Measurements from ENCODE around the gene NXNL1. TPM values are rescaled to one million over a fixed set of nuclear protein-coding genes. Genes with fewer than 3 reads are reported as not detected.
"Not testable (repeated sequence)": the region's sequence is repeated elsewhere in the genome, so short reads cannot be mapped to it uniquely, and the experiment has no call there.

The NXNL1 gene, protein sequence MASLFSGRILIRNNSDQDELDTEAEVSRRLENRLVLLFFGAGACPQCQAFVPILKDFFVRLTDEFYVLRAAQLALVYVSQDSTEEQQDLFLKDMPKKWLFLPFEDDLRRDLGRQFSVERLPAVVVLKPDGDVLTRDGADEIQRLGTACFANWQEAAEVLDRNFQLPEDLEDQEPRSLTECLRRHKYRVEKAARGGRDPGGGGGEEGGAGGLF
- total RNA-seq = not detected
- polyA plus RNA-seq (2013, experiment 1 of 2) = not detected
- not detected for polyA plus RNA-seq (2013, experiment 2 of 2)
- total RNA-seq = 0 reads per million in 172 experiments

DNA sequence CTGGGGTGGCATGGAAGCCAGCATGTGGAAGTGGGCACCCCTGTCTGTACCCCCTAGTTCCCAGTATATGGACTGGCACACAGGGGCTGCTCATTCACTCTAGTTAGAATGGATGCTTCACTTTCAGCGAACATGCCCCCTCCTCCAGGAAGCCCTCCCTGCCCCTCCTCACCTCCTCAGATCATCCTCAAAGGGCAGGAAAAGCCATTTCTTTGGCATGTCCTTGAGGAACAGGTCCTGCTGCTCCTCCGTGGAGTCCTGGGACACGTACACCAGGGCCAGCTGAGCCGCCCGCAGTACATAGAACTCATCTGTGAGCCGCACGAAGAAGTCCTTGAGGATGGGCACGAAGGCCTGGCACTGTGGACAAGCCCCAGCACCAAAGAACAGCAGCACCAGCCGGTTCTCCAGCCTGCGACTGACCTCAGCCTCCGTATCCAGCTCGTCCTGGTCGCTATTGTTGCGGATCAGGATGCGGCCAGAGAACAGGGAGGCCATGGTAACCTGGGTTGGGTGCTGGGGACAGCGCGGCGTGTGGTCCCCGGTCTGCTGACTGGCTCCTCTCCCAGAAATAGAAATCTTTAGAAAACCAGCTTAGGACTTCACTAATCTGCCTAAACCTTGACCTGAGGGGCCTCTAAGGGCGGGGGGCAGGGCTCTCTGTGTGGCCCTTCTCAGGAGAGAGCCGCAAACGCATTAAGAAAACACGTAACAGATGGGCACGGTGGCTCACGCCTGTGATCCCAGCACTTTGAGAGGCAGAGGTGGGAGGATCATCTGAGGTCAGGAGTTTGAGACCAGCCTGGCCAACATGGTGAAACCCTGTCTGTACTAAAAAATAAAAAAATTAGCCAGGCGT, at the start of gene NXNL1:
Gene NXNL1, minus strand, starts transcription at position 555 of the 859 bp plus-strand sequence. Its CDS starts 57 bp downstream, at position 498.
- Mint-ChIP-seq H3K27ac (no peak within 1 kb of the TSS), H3K9me3 (no peaks in the 10 kb centered on the region), H3K27me3 (peaks cover 34% of the 10 kb centered on the region), H3K4me1 (ENCODE audit: low read depth) (peaks cover 4% of the 10 kb centered on the region), H3K4me3 (no peak within 1 kb of the TSS), H3K36me3 (ENCODE audit: low read depth) (no peaks in the 10 kb centered on the region)
- intact Hi-C loops (cut with DNase I, micrococcal nuclease) = no loop called here
- peaks cover 0 to 3% of the 10 kb centered on the region in 2 experiments for H3K9me3 ChIP-seq (ENCODE audit: control insufficient read depth in 1 of 2, insufficient read depth in 1 of 2, low read length in 2 of 2)
- H3K4me1 ChIP-seq (ENCODE audit: insufficient read depth, low read length) = peaks cover 4% of the 10 kb centered on the region
- TF ChIP-seq CTCF (IDR thresholded peaks at IDR 0.05) = no peak
- ATAC-seq (ENCODE audit: poor library complexity) (no peak), DNase-seq (no peak)
- ChIA-PET CTCF (no interaction called here), POLR2A (no interaction called here)
- H3K36me3 ChIP-seq (ENCODE audit: insufficient read depth, low read length) = no peaks in the 10 kb centered on the region
- H3K27me3 ChIP-seq (ENCODE audit: control insufficient read depth in 1 of 2, insufficient read depth in 2 of 2, low read length in 2 of 2) = peaks cover 20 to 28% of the 10 kb centered on the region in 2 experiments
- H3K27ac ChIP-seq (ENCODE audit: low read depth in 1 of 2, low read length in 2 of 2) = no peak within 1 kb of the TSS
- no peak within 1 kb of the TSS for H3K4me3 ChIP-seq (ENCODE audit: low read length)

GRCh38 chr19:17508558-17508933, 47.8 kb upstream of the NXNL1 start:
- intact Hi-C loops (cut with DNase I, micrococcal nuclease); H3K4me3 Mint-ChIP-seq; H3K36me3 ChIP-seq (ENCODE audit: insufficient read depth, low read length); H3K27me3 ChIP-seq (ENCODE audit: control insufficient read depth in 1 of 2, insufficient read depth in 2 of 2, low read length in 2 of 2); H3K9me3 ChIP-seq (ENCODE audit: control insufficient read depth in 1 of 2, insufficient read depth in 1 of 2, low read length in 2 of 2); H3K27ac ChIP-seq (ENCODE audit: low read depth in 1 of 2, low read length in 2 of 2); H3K27ac Mint-ChIP-seq; DNase-seq; ATAC-seq (ENCODE audit: poor library complexity); H3K4me3 ChIP-seq (ENCODE audit: low read length); H3K27me3 Mint-ChIP-seq; H3K9me3 Mint-ChIP-seq: not testable (repeated sequence)
- Mint-ChIP-seq H3K36me3 (ENCODE audit: low read depth) (peaks cover 12% of the 10 kb centered on the region), H3K4me1 (ENCODE audit: low read depth) (peaks cover 25% of the 10 kb centered on the region)
- ChIA-PET CTCF (interaction anchor here (6.6 kb wide), 1 partner anchor 12 kb away, joined by 38 read pairs; no protein-coding TSS in a partner anchor), POLR2A (interaction anchor here (1.7 kb wide), 1 partner anchor 15 kb away, joined by 4 read pairs; no protein-coding TSS in a partner anchor)
- H3K4me1 ChIP-seq (ENCODE audit: insufficient read depth, low read length) = peaks cover 19% of the 10 kb centered on the region

DNA sequence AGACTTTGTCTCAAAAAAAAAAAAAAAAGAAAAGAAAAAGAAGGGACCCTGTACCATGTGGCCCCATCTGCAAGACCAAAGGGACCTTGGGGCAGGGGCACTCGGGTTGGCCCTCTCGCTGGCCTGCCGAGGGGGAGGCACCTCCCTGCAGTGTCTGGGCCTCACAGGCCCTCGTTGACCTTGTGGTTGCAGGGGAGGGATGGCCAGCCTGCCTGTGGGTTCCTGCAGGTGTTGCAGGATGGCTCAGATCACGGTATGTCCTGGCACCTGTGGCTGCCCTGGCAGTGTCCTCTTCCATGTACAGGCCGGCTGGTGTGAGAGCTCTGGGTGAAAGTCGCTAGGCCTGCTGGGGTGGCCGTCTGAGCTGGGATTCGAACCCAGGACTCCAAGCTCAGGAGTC, 46.0 kb upstream of the NXNL1 start:
- peaks cover 16% of the 10 kb centered on the region for H3K4me1 Mint-ChIP-seq (ENCODE audit: low read depth)
- intact Hi-C loops (cut with DNase I, micrococcal nuclease) = no loop called here
- no peak overlapping the region for H3K4me3 Mint-ChIP-seq
- H3K36me3 Mint-ChIP-seq (ENCODE audit: low read depth) = peaks cover 4% of the 10 kb centered on the region
- no peak for DNase-seq
- H3K27ac ChIP-seq (ENCODE audit: low read depth in 1 of 2, low read length in 2 of 2) = no peak overlapping the region
- H3K36me3 ChIP-seq (ENCODE audit: insufficient read depth, low read length) = peaks cover 8% of the 10 kb centered on the region
- H3K4me1 ChIP-seq (ENCODE audit: insufficient read depth, low read length) = peaks cover 9% of the 10 kb centered on the region
- no peaks in the 10 kb centered on the region for H3K27me3 Mint-ChIP-seq
- H3K4me3 ChIP-seq (ENCODE audit: low read length) = no peak overlapping the region
- ATAC-seq (ENCODE audit: poor library complexity) = no peak
- no peaks in the 10 kb centered on the region for H3K27me3 ChIP-seq (ENCODE audit: control insufficient read depth in 1 of 2, insufficient read depth in 2 of 2, low read length in 2 of 2)
- H3K9me3 Mint-ChIP-seq = no peaks in the 10 kb centered on the region
- ChIA-PET POLR2A (no interaction called here), CTCF (no interaction called here)
- no peak for TF ChIP-seq CTCF (IDR thresholded peaks at IDR 0.05)
- H3K9me3 ChIP-seq (ENCODE audit: control insufficient read depth in 1 of 2, insufficient read depth in 1 of 2, low read length in 2 of 2) = no peaks in the 10 kb centered on the region
- H3K27ac Mint-ChIP-seq = no peak overlapping the region
